ENCODE results near the gene HIP1. TPM values are rescaled to one million over a fixed set of nuclear protein-coding genes. Genes with fewer than 3 reads are reported as not detected.
"Not testable (repeated sequence)": the region's sequence is repeated elsewhere in the genome, so short reads cannot be mapped to it uniquely, and the experiment has no call there.

HIP1 gene
- 20.6 TPM for total RNA-seq (2013)
- polyA plus RNA-seq (10 to 100 TPM in 1 of 3 donors, 1 to 10 TPM in 2; 4.3 to 14.8 (median 5.3) TPM), polyA minus RNA-seq (12.3 and 15.9 TPM in 2 replicates), total RNA-seq (22.9 to 51.0 (median 33.1) reads per million in 11 experiments)

DNA sequence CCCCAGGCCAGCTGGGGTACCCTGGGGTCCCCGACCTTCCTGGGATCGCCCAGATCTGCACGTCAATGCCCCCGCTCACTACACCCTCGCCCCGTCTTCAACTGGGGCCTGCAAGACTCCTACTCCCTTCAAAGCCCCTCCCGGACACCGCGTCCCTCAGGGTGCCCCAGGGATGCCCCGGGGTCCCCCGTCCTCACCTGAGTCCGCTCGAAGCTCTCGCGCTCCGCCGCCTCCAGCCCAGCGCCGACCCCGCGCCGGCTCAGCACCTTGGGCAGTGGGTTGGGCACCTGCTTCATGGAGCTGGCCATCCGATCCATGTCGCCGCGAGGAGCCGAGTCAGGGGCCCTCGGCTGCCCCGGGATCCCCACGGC, at the start of gene HIP1:
TSS of gene HIP1 (minus strand) at position 338 of the 371 bp plus-strand sequence. CDS start at position 317, 21 bp downstream.
- peak within 1 kb of the TSS; percentile 94 to 99 (median 98) for H3K27ac Mint-ChIP-seq
- TF ChIP-seq, protein P1, sequence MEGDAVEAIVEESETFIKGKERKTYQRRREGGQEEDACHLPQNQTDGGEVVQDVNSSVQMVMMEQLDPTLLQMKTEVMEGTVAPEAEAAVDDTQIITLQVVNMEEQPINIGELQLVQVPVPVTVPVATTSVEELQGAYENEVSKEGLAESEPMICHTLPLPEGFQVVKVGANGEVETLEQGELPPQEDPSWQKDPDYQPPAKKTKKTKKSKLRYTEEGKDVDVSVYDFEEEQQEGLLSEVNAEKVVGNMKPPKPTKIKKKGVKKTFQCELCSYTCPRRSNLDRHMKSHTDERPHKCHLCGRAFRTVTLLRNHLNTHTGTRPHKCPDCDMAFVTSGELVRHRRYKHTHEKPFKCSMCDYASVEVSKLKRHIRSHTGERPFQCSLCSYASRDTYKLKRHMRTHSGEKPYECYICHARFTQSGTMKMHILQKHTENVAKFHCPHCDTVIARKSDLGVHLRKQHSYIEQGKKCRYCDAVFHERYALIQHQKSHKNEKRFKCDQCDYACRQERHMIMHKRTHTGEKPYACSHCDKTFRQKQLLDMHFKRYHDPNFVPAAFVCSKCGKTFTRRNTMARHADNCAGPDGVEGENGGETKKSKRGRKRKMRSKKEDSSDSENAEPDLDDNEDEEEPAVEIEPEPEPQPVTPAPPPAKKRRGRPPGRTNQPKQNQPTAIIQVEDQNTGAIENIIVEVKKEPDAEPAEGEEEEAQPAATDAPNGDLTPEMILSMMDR (IDR thresholded peaks at IDR 0.05) = no peak
- WGBS (ENCODE audit: insufficient coverage) = under 1% methylated on average over 27 of the region's 30 CpGs
- Histone ChIP-seq H3K9ac (ENCODE audit: insufficient read depth, low read length, poor library complexity, severe bottlenecking) (peak within 1 kb of the TSS; percentile 81), H3K4me1 (ENCODE audit: control insufficient read depth in 1 of 2, insufficient read depth in 2 of 2, low read length in 2 of 2) (peaks cover 36 to 40% of the 10 kb centered on the region in 2 donors), H3K4me2 (replicated peaks; ENCODE audit: extremely low read depth, low read length, poor library complexity, severe bottlenecking) (peak within 1 kb of the TSS; percentile 84), H3K27me3 (ENCODE audit: control insufficient read depth in 2 of 2, insufficient read depth in 2 of 2, low read length in 2 of 2) (no peaks in the 10 kb centered on the region), H3K79me2 (ENCODE audit: insufficient read depth, low read length) (peaks cover 6% of the 10 kb centered on the region), H3K36me3 (replicated peaks in 1 of 2; ENCODE audit: control insufficient read depth in 1 of 2, insufficient read depth in 2 of 2, low read length in 2 of 2) (no peaks in the 10 kb centered on the region), H3K9me3 (replicated peaks in 1 of 2; ENCODE audit: control insufficient read depth in 1 of 2, insufficient read depth in 1 of 2, low read length in 2 of 2) (no peaks in the 10 kb centered on the region), H3K4me3 (replicated peaks in 1 of 3; ENCODE audit: low read depth in 2 of 3, low read length in 3 of 3) (peak within 1 kb of the TSS; percentile 80 to 95 (median 92)), H3K27ac (ENCODE audit: low read depth in 1 of 2, low read length in 2 of 2) (peak within 1 kb of the TSS; percentile 90 to 93), H4K20me1 (ENCODE audit: insufficient read depth, low read length) (peaks cover 2% of the 10 kb centered on the region), H2AFZ (ENCODE audit: insufficient read depth, low read depth, low read length, poor library complexity, severe bottlenecking) (peak within 1 kb of the TSS; percentile 94)
- no peaks in the 10 kb centered on the region for H3K9me3 Mint-ChIP-seq
- peak within 1 kb of the TSS; percentile 95 to 96 for H3K4me3 Mint-ChIP-seq
- peaks cover 1 to 8% (median 8%) of the 10 kb centered on the region in 3 donors for H3K27me3 Mint-ChIP-seq (ENCODE audit: low read depth in 3 of 3)
- H3K36me3 Mint-ChIP-seq = peaks cover 0 to under 1% of the 10 kb centered on the region in 2 donors
- intact Hi-C loops (cut with micrococcal nuclease) = loop anchor here in 1 of 2 donors (5.0 kb wide), 1 partner anchor 66 kb away; no protein-coding TSS in a partner anchor
- peaks cover 34% of the 10 kb centered on the region for H3K4me1 Mint-ChIP-seq
- no peak for DNase-seq

- H3K36me3 ChIP-seq (replicated peaks in 1 of 2; ENCODE audit: control insufficient read depth in 1 of 2, insufficient read depth in 2 of 2, low read length in 2 of 2); H3K36me3 Mint-ChIP-seq: not testable (repeated sequence)
- H3K27ac Mint-ChIP-seq = peak overlapping the region in 1 of 7 donors; percentile 7
Measured at GRCh38 chr7:75788154-75788847, 49.6 kb upstream of the HIP1 start.

GRCh38 chr7:75783058-75783457, 44.3 kb upstream of the HIP1 start:
- H3K4me3 Mint-ChIP-seq; H3K79me2 ChIP-seq (ENCODE audit: insufficient read depth, low read length); H3K9ac ChIP-seq (ENCODE audit: insufficient read depth, low read length, poor library complexity, severe bottlenecking); H3K4me1 ChIP-seq (ENCODE audit: control insufficient read depth in 1 of 2, insufficient read depth in 2 of 2, low read length in 2 of 2); H3K36me3 Mint-ChIP-seq; H3K27ac ChIP-seq (ENCODE audit: low read depth in 1 of 2, low read length in 2 of 2); H3K4me1 Mint-ChIP-seq; H3K9me3 ChIP-seq (replicated peaks in 1 of 2; ENCODE audit: control insufficient read depth in 1 of 2, insufficient read depth in 1 of 2, low read length in 2 of 2); H2AFZ ChIP-seq (ENCODE audit: insufficient read depth, low read depth, low read length, poor library complexity, severe bottlenecking); H3K36me3 ChIP-seq (replicated peaks in 1 of 2; ENCODE audit: control insufficient read depth in 1 of 2, insufficient read depth in 2 of 2, low read length in 2 of 2); intact Hi-C loops (cut with micrococcal nuclease); H3K9me3 Mint-ChIP-seq; H3K4me3 ChIP-seq (replicated peaks in 1 of 3; ENCODE audit: low read depth in 2 of 3, low read length in 3 of 3); DNase-seq; H3K4me2 ChIP-seq (replicated peaks; ENCODE audit: extremely low read depth, low read length, poor library complexity, severe bottlenecking); H3K27me3 ChIP-seq (ENCODE audit: control insufficient read depth in 2 of 2, insufficient read depth in 2 of 2, low read length in 2 of 2); H4K20me1 ChIP-seq (ENCODE audit: insufficient read depth, low read length): not testable (repeated sequence)
- WGBS (ENCODE audit: insufficient coverage) = no CpG with 5 or more reads among the region's 5 CpGs
- Mint-ChIP-seq H3K27ac (peak overlapping the region in 2 of 7 donors; percentile 26 to 58), H3K27me3 (ENCODE audit: low read depth in 3 of 3) (peaks cover 10 to 14% (median 13%) of the 10 kb centered on the region in 3 donors)

More at GRCh38 chr7:75788154-75788847, 49.6 kb upstream of the HIP1 start:
- H3K4me3 Mint-ChIP-seq; H4K20me1 ChIP-seq (ENCODE audit: insufficient read depth, low read length); H3K27ac ChIP-seq (ENCODE audit: low read depth in 1 of 2, low read length in 2 of 2); H3K4me3 ChIP-seq (replicated peaks in 1 of 3; ENCODE audit: low read depth in 2 of 3, low read length in 3 of 3); intact Hi-C loops (cut with micrococcal nuclease); H3K9ac ChIP-seq (ENCODE audit: insufficient read depth, low read length, poor library complexity, severe bottlenecking); H3K4me1 Mint-ChIP-seq; H3K27me3 ChIP-seq (ENCODE audit: control insufficient read depth in 2 of 2, insufficient read depth in 2 of 2, low read length in 2 of 2); H3K9me3 Mint-ChIP-seq; H3K79me2 ChIP-seq (ENCODE audit: insufficient read depth, low read length); H3K9me3 ChIP-seq (replicated peaks in 1 of 2; ENCODE audit: control insufficient read depth in 1 of 2, insufficient read depth in 1 of 2, low read length in 2 of 2); H3K4me1 ChIP-seq (ENCODE audit: control insufficient read depth in 1 of 2, insufficient read depth in 2 of 2, low read length in 2 of 2); H2AFZ ChIP-seq (ENCODE audit: insufficient read depth, low read depth, low read length, poor library complexity, severe bottlenecking); DNase-seq; H3K4me2 ChIP-seq (replicated peaks; ENCODE audit: extremely low read depth, low read length, poor library complexity, severe bottlenecking): not testable (repeated sequence)
- peaks cover 5 to 15% (median 8%) of the 10 kb centered on the region in 3 donors for H3K27me3 Mint-ChIP-seq (ENCODE audit: low read depth in 3 of 3)
- WGBS (ENCODE audit: insufficient coverage) = 87% methylated on average over 7 of the region's 14 CpGs
